GM23248 (cell line): ENCODE results near the gene GRN.

Experiments used
- EZH2 ChIP-seq: fragments of 200-600 bp; sonication (generic); IDR thresholded peaks from 2 replicates; pipeline ENCODE4 v1.6.1; 2018; ENCODE audit warnings: antibody characterized with exemption, mild to moderate bottlenecking; ENCODE audit not compliant: insufficient read depth, poor library complexity, severe bottlenecking
- EZH2phosphoT487 ChIP-seq: fragments of 200-600 bp; sonication (generic); IDR thresholded peaks from 2 replicates; pipeline ENCODE4 v1.6.1; 2018; ENCODE audit warnings: antibody characterized with exemption, moderate library complexity, mild to moderate bottlenecking, low read depth; ENCODE audit not compliant: insufficient read depth

- no peak for TF ChIP-seq EZH2phosphoT487
- TF ChIP-seq EZH2: no peak
These were observed 9.1 kb upstream of the GRN start for GRCh38 chr17:44335968-44336367.
